ENCODE data around the gene SORT1. TPM values are rescaled to one million over a fixed set of nuclear protein-coding genes. Genes with fewer than 3 reads are reported as not detected.

Gene SORT1
- total and polyA plus RNA-seq, 2 of the 13 experiments (the other 11 are each of a cell fraction or from before 2014, with no cell fraction given): 32.4 to 93.0 TPM

GRCh38 chr1:109425391-109426280, 27.9 kb upstream of the SORT1 start:
- WGBS (ENCODE audit: low lambda C conversion rate): 0% methylated on average over 10 of the region's 32 CpGs
- DNase-seq (ENCODE audit: low spot score) (peak; percentile 59), ATAC-seq (peak; percentile 76), FAIRE-seq (no peak)
- CTCF ChIA-PET (ENCODE audit: low intra/inter-chr PET ratio, low total read pairs): no interaction called here
- TSS peak; percentile 86 for BruUV-seq (replicated peaks)
- Histone ChIP-seq H3K4me1 (ENCODE audit: insufficient read depth, low read length) (peaks cover 45% of the 10 kb centered on the region), H3K27me3 (ENCODE audit: control insufficient read depth in 1 of 2, insufficient read depth in 2 of 2, low read length in 2 of 2) (no peaks in the 10 kb centered on the region; a peak in 1 of 5 replicates), H3K4me3 (replicated peaks in 1 of 3; ENCODE audit: insufficient read depth in 1 of 3, low read depth in 2 of 3, low read length in 3 of 3) (peak overlapping the region; percentile 84 to 90 (median 84)), H3K36me3 (replicated peaks in 1 of 2; ENCODE audit: control insufficient read depth in 1 of 2, insufficient read depth in 2 of 2, low read length in 2 of 2) (peaks cover 5 to 14% of the 10 kb centered on the region in 2 experiments), H3K9me3 (ENCODE audit: low read length) (no peaks in the 10 kb centered on the region), H3K9ac (ENCODE audit: insufficient read depth, low read depth, low read length) (peak overlapping the region; percentile 85), H4K20me1 (ENCODE audit: insufficient read depth, low read length) (peaks cover 14% of the 10 kb centered on the region), H3K4me2 (ENCODE audit: low read depth, low read length) (peak overlapping the region; percentile 73), H3K79me2 (ENCODE audit: insufficient read depth, low read length) (peaks cover 45% of the 10 kb centered on the region), H3K27ac (ENCODE audit: extremely low read length, insufficient read depth, low read length) (peak overlapping the region; percentile 93), H2AFZ (ENCODE audit: low read length) (no peak overlapping the region)
- in situ Hi-C loops (cut with HindIII; ENCODE audit: extremely low pct_ligation_motif_present, low pct_unique_long_range_greater_than_20kb) (loop anchor here (5.0 kb wide), 1 partner anchor 57 kb away; the partner anchor contains the start of gene ATXN7L2), intact Hi-C loops (cut with micrococcal nuclease; ENCODE audit: unreplicated experiment) (loop anchor here (2.0 to 5.0 kb wide), 3 partner anchors 15 to 67 kb away; partner anchors contain the start of gene CYB561D1)
- POLR2A ChIA-PET: interaction anchor here (0.8 to 2.3 kb wide), 23 partner anchors 11 to 335 kb away, joined by 3 to 12 read pairs (median 5); partner anchors contain the start of genes ATXN7L2, CYB561D1, GNAI3 and PSRC1
- TF ChIP-seq ZBTB20 (CRISPR knock-in tag; IDR thresholded peaks at IDR 0.05; ENCODE audit: borderline replicate concordance, low read depth) (peak; percentile 80; the same call in 1 of the 2 replicates), BRD4 (CRISPR knock-in tag; IDR thresholded peaks at IDR 0.05) (0 out of 2 replicates have a peak, but pooled peaks have one; percentile 47), TCF7L2 (IDR thresholded peaks at IDR 0.05; ENCODE audit: low read depth, low read length) (no peak), FOSL2 (CRISPR knock-in tag; IDR thresholded peaks at IDR 0.05) (peak; percentile 81), ZNF263 (CRISPR knock-in tag; IDR thresholded peaks at IDR 0.05) (0 out of 2 replicates have a peak, but pooled peaks have one; percentile 3), ZNF367 (CRISPR knock-in tag; IDR thresholded peaks at IDR 0.05; ENCODE audit: borderline replicate concordance) (no peak), KLF11 (CRISPR knock-in tag; IDR thresholded peaks at IDR 0.05) (0 out of 2 replicates have a peak, but pooled peaks have one; percentile 17), RXRA (CRISPR knock-in tag; IDR thresholded peaks at IDR 0.05) (peak; percentile 56; the same call in 1 of the 2 replicates), ZNF556 (CRISPR knock-in tag; IDR thresholded peaks at IDR 0.05; ENCODE audit: borderline replicate concordance) (0 out of 2 replicates have a peak, but pooled peaks have one; percentile 65), AHR (CRISPR knock-in tag; IDR thresholded peaks at IDR 0.05) (peak; percentile 23; the same call in 1 of the 2 replicates), ZNF160 (CRISPR knock-in tag; IDR thresholded peaks at IDR 0.05) (peak; percentile 81), TEAD3 (CRISPR knock-in tag; optimal IDR thresholded peaks at IDR 0.05; ENCODE audit: borderline replicate concordance) (peak; percentile 1), NR2F2 (IDR thresholded peaks at IDR 0.05; ENCODE audit: borderline replicate concordance, low read depth) (peak; percentile 36; the same call in 1 of the 2 replicates), ARNT2 (CRISPR knock-in tag; IDR thresholded peaks at IDR 0.05; ENCODE audit: low read depth) (peak; percentile 57; the same call in 1 of the 2 replicates), ZNF746 (CRISPR knock-in tag; IDR thresholded peaks at IDR 0.05) (no peak), ZNF773 (CRISPR knock-in tag; IDR thresholded peaks at IDR 0.05; ENCODE audit: borderline replicate concordance) (0 out of 2 replicates have a peak, but pooled peaks have one; percentile 46), SRY (CRISPR knock-in tag; IDR thresholded peaks at IDR 0.05) (0 out of 2 replicates have a peak, but pooled peaks have one; percentile 21)
- TF ChIP-seq, protein P1, sequence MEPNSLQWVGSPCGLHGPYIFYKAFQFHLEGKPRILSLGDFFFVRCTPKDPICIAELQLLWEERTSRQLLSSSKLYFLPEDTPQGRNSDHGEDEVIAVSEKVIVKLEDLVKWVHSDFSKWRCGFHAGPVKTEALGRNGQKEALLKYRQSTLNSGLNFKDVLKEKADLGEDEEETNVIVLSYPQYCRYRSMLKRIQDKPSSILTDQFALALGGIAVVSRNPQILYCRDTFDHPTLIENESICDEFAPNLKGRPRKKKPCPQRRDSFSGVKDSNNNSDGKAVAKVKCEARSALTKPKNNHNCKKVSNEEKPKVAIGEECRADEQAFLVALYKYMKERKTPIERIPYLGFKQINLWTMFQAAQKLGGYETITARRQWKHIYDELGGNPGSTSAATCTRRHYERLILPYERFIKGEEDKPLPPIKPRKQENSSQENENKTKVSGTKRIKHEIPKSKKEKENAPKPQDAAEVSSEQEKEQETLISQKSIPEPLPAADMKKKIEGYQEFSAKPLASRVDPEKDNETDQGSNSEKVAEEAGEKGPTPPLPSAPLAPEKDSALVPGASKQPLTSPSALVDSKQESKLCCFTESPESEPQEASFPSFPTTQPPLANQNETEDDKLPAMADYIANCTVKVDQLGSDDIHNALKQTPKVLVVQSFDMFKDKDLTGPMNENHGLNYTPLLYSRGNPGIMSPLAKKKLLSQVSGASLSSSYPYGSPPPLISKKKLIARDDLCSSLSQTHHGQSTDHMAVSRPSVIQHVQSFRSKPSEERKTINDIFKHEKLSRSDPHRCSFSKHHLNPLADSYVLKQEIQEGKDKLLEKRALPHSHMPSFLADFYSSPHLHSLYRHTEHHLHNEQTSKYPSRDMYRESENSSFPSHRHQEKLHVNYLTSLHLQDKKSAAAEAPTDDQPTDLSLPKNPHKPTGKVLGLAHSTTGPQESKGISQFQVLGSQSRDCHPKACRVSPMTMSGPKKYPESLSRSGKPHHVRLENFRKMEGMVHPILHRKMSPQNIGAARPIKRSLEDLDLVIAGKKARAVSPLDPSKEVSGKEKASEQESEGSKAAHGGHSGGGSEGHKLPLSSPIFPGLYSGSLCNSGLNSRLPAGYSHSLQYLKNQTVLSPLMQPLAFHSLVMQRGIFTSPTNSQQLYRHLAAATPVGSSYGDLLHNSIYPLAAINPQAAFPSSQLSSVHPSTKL (CRISPR knock-in tag; IDR thresholded peaks at IDR 0.05): peak; percentile 36; the same call in 1 of the 2 replicates
- TF ChIP-seq, protein P2, sequence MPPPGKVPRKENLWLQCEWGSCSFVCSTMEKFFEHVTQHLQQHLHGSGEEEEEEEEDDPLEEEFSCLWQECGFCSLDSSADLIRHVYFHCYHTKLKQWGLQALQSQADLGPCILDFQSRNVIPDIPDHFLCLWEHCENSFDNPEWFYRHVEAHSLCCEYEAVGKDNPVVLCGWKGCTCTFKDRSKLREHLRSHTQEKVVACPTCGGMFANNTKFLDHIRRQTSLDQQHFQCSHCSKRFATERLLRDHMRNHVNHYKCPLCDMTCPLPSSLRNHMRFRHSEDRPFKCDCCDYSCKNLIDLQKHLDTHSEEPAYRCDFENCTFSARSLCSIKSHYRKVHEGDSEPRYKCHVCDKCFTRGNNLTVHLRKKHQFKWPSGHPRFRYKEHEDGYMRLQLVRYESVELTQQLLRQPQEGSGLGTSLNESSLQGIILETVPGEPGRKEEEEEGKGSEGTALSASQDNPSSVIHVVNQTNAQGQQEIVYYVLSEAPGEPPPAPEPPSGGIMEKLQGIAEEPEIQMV (CRISPR knock-in tag; IDR thresholded peaks at IDR 0.05; ENCODE audit: low read depth): peak; percentile 28; the same call in 1 of the 2 replicates
